Suprapubic skin (tissue), 3 donors: ENCODE measurements around the gene LAMA5.

Experiments used
- CTCF ChIP-seq, 2 donors: fragments of 200-600 bp in 1 of 2; fragments of 450-650 bp in 1 of 2; sonication (generic) in 1 of 2; IDR thresholded peaks; one replicate each; pipeline ENCODE4 v1.5.1; 2016 to 2019; ENCODE audit warnings: antibody characterized with exemption in 2 of 2, mild to moderate bottlenecking in 1 of 2, moderate library complexity in 1 of 2
- EP300 ChIP-seq: sonication (generic); formaldehyde crosslinking; IDR thresholded peaks from one replicate; pipeline ENCODE4 v1.6.1; 2017; ENCODE audit warnings: antibody characterized with exemption

- TF ChIP-seq CTCF (IDR thresholded peaks at IDR 0.05): no peak
- no peak for TF ChIP-seq EP300
Measured at GRCh38 chr20:62406635-62407176, 39.6 kb upstream of the LAMA5 start.
